ENCODE results near the gene RNF213.

DNA sequence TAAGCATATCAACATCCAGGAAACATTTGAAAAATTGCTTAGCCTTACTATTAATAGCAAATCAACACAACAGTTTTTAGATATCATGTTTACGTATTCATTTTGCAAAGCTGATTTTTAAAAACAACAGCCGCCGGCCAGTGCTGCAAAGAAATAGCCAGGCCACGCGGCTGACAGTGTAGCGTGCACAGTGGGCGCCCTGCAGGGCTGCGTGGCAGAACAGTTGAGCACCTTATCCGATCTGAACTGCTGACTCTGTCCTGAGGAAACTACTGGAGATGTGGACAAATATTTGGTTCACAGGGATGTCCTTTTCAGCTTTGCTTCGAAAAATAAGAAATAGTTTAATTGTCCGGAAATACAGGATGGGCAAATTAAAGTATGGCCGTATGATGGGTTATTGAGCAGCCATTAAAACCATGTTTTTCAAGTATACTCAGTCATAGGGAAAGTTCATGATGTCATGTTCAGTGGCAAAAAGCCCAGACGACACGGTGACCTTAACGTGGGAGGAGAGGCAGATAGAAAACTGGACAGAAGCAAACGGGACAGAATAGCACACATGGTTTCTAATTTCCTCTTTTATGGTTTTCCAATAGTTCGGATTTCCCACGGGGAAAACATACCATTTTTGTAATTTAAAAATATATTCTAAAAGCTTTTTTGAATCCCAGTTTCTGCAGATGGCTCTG is 101.9 kb downstream of the RNF213 start:
- TF ChIP-seq POLR2AphosphoS5 (IDR thresholded peaks at IDR 0.05; ENCODE audit: low read depth, low read length) (no peak), SIN3A (IDR thresholded peaks at IDR 0.05; ENCODE audit: borderline replicate concordance, insufficient read depth, low read length) (no peak), TAF1 (IDR thresholded peaks at IDR 0.05; ENCODE audit: borderline replicate concordance, insufficient read depth, low read length) (no peak), FOXP2 (optimal IDR thresholded peaks at IDR 0.05; ENCODE audit: borderline replicate concordance, extremely low read depth, extremely low read length, insufficient read depth) (no peak)
- TF ChIP-seq, protein P1, sequence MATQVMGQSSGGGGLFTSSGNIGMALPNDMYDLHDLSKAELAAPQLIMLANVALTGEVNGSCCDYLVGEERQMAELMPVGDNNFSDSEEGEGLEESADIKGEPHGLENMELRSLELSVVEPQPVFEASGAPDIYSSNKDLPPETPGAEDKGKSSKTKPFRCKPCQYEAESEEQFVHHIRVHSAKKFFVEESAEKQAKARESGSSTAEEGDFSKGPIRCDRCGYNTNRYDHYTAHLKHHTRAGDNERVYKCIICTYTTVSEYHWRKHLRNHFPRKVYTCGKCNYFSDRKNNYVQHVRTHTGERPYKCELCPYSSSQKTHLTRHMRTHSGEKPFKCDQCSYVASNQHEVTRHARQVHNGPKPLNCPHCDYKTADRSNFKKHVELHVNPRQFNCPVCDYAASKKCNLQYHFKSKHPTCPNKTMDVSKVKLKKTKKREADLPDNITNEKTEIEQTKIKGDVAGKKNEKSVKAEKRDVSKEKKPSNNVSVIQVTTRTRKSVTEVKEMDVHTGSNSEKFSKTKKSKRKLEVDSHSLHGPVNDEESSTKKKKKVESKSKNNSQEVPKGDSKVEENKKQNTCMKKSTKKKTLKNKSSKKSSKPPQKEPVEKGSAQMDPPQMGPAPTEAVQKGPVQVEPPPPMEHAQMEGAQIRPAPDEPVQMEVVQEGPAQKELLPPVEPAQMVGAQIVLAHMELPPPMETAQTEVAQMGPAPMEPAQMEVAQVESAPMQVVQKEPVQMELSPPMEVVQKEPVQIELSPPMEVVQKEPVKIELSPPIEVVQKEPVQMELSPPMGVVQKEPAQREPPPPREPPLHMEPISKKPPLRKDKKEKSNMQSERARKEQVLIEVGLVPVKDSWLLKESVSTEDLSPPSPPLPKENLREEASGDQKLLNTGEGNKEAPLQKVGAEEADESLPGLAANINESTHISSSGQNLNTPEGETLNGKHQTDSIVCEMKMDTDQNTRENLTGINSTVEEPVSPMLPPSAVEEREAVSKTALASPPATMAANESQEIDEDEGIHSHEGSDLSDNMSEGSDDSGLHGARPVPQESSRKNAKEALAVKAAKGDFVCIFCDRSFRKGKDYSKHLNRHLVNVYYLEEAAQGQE (IDR thresholded peaks at IDR 0.05; ENCODE audit: insufficient read depth in 1 of 2, low read depth in 2 of 2, low read length in 2 of 2), result no peak

All from PFSK-1 (cell line).